T1000 (cell line): ENCODE data around the gene ASCL2.

Experiments used
- DNase-seq: peaks from one replicate; lab custom pipeline; 2025; ENCODE audit warnings: mixed read lengths; lab: John Stamatoyannopoulos, UW

The ASCL2 gene

GRCh38 chr11:2308713-2309112, 38.3 kb upstream of the ASCL2 start:
- no peak for DNase-seq

GRCh38 chr11:2307501-2308331, 37.3 kb upstream of the ASCL2 start:
- DNase-seq = no peak

- no peak for DNase-seq
These were observed 36.6 kb upstream of the ASCL2 start for GRCh38 chr11:2306877-2307500.

GRCh38 chr11:2306452-2306823, 36.0 kb upstream of the ASCL2 start:
- no peak for DNase-seq

GRCh38 chr11:2305788-2306451, 35.5 kb upstream of the ASCL2 start:
- DNase-seq = no peak

- DNase-seq = no peak
These were observed 34.9 kb upstream of the ASCL2 start for GRCh38 chr11:2305140-2305778.

- no peak for DNase-seq
These were observed 34.2 kb upstream of the ASCL2 start for GRCh38 chr11:2304506-2305139.

GRCh38 chr11:2303627-2304505, 33.5 kb upstream of the ASCL2 start:
- no peak for DNase-seq

- no peak for DNase-seq
These were observed 32.7 kb upstream of the ASCL2 start for GRCh38 chr11:2302896-2303626.

- no peak for DNase-seq
These were observed 32.0 kb upstream of the ASCL2 start for GRCh38 chr11:2302306-2302895.

GRCh38 chr11:2301631-2302305, 31.4 kb upstream of the ASCL2 start, which contains the start of the genes C11orf21 and TSPAN32:
Gene C11orf21, minus strand, starts transcription at chr11:2301918. Its CDS starts 110 bp downstream, at chr11:2301808.
Gene TSPAN32, plus strand, starts transcription at chr11:2302013. Its CDS starts 137 bp downstream, at chr11:2302150.
- no peak for DNase-seq

GRCh38 chr11:2300936-2301630, 30.7 kb upstream of the ASCL2 start:
- no peak for DNase-seq

- DNase-seq = no peak
These were observed 30.0 kb upstream of the ASCL2 start for GRCh38 chr11:2300290-2300935.

- DNase-seq = no peak
These were observed 29.4 kb upstream of the ASCL2 start for GRCh38 chr11:2299773-2300172.

- DNase-seq = no peak
These were observed 28.7 kb upstream of the ASCL2 start for GRCh38 chr11:2298795-2299761.

GRCh38 chr11:2298131-2298794, 27.9 kb upstream of the ASCL2 start:
- DNase-seq = no peak
